T-cell (primary cell): ENCODE data around the gene RERE. TPM values are rescaled to one million over a fixed set of nuclear protein-coding genes. Genes with fewer than 3 reads are reported as not detected.

Experiments used
- ATAC-seq, 4 experiments: fragments of 200-7000 bp in 3 of 4; fragments of 150-1000 bp in 1 of 4; cut with Tn5 transposase; replicated peaks in 1 of 4; 1 replicate in 3 of 4; 2 replicates in 1 of 4; pipeline ENCODE4 v1.10.0; 2021; ENCODE audit warnings: moderate library complexity in 3 of 4, mild to moderate bottlenecking in 2 of 4, moderate number of reproducible peaks in 1 of 4
- CTCF ChIA-PET, 2 donors: fragments of 300-600 bp; sonication (Branson Sonifier 250); formaldehyde crosslinking; loops; one replicate each; lab custom pipeline; 2022; ENCODE audit warnings: antibody characterized with exemption in 2 of 2; lab: Charles Lee
- POLR2A ChIA-PET, 2 donors: fragments of 300-600 bp; sonication (Branson Sonifier 250); formaldehyde crosslinking; loops; one replicate each; lab custom pipeline; 2022; ENCODE audit warnings: antibody characterized with exemption in 2 of 2; lab: Charles Lee
- DNase-seq, 35 experiments: peaks; one replicate each; pipeline versions ENCODE4 v3.0.0 to v3.0.0-alpha.2; 2013 to 2023
- H3K27ac ChIP-seq: one replicate; pipeline ENCODE4 v1.5.1; 2013; ENCODE audit warnings: low read length
- H3K27me3 ChIP-seq, 2 experiments: replicated peaks in 1 of 2; 1 replicate in 1 of 2; 2 replicates in 1 of 2; pipeline versions ENCODE4 v1.6.1 to v1.7.0; 2013; ENCODE audit warnings: low read length in 1 of 2, mixed read lengths in 1 of 2; ENCODE audit not compliant: control insufficient read depth in 2 of 2, insufficient read depth in 2 of 2; ENCODE audit errors: extremely low read depth in 1 of 2
- H3K36me3 ChIP-seq, 2 donors: 1 replicate in 1 of 2; 2 replicates in 1 of 2; pipeline versions ENCODE4 v1.6.1 to v1.7.0; 2013; ENCODE audit warnings: low read length in 1 of 2; ENCODE audit not compliant: control insufficient read depth in 2 of 2, insufficient read depth in 1 of 2; ENCODE audit errors: extremely low read depth in 1 of 2
- H3K4me1 ChIP-seq, 2 experiments: 1 replicate in 1 of 2; 2 replicates in 1 of 2; pipeline versions ENCODE4 v1.6.1 to v1.7.0; 2013; ENCODE audit warnings: low read length in 2 of 2, mixed read lengths in 1 of 2; ENCODE audit not compliant: insufficient read depth in 2 of 2, control insufficient read depth in 1 of 2; ENCODE audit errors: extremely low read depth in 1 of 2
- H3K4me3 ChIP-seq, 2 donors: 1 replicate in 1 of 2; 2 replicates in 1 of 2; pipeline versions ENCODE4 v1.5.1 to v1.7.0; 2013; ENCODE audit warnings: mild to moderate bottlenecking in 2 of 2, low read length in 1 of 2, moderate library complexity in 1 of 2; ENCODE audit not compliant: control insufficient read depth in 1 of 2; ENCODE audit errors: extremely low read depth in 1 of 2
- H3K9me3 ChIP-seq: 2 replicates; pipeline ENCODE4 v1.7.0; 2013
- H3K27ac Mint-ChIP-seq, 2 donors: one replicate each; pipeline ENCODE4 v1.8.0; 2020 to 2021; ENCODE audit warnings: mild to moderate bottlenecking in 2 of 2, mixed read lengths in 2 of 2
- H3K27me3 Mint-ChIP-seq, 2 donors: one replicate each; pipeline ENCODE4 v1.8.0; 2021 to 2022; ENCODE audit warnings: mixed read lengths in 2 of 2
- H3K36me3 Mint-ChIP-seq: one replicate; pipeline ENCODE4 v1.8.0; 2021; ENCODE audit warnings: mixed read lengths
- H3K4me1 Mint-ChIP-seq, 3 donors: one replicate each; pipeline ENCODE4 v1.8.0; 2020 to 2022; ENCODE audit warnings: mixed read lengths in 3 of 3, mild to moderate bottlenecking in 1 of 3
- H3K4me3 Mint-ChIP-seq, 3 donors: one replicate each; pipeline ENCODE4 v1.8.0; 2020 to 2022; ENCODE audit warnings: mild to moderate bottlenecking in 3 of 3, mixed read lengths in 3 of 3, moderate library complexity in 3 of 3
- H3K9me3 Mint-ChIP-seq, 3 donors: one replicate each; pipeline ENCODE4 v1.8.0; 2020 to 2022; ENCODE audit warnings: mixed read lengths in 3 of 3
- whole genome bisulfite sequencing: methylation state at CpG from one replicate; pipeline ENCODE4 v1.1.5; 2013; ENCODE audit warnings: missing lambda C conversion rate; ENCODE audit not compliant: insufficient coverage; 5-methylcytosine and 5-hydroxymethylcytosine counted together
- total RNA-seq, 35 experiments: library from RNA in 6 of 35; stranded (reverse) in 6 of 35; fragments of 120-200 nt in 1 of 35; gene quantifications; one replicate each; pipeline versions ENCODE4 v1.2.1 to v1.2.4 and lab custom pipeline; 2013 to 2026

The RERE gene
- total RNA-seq, 5 donors from 2014 or later (not counting 1 experiment from before 2014, with no cell fraction given) = 85.1 to 116 (median 103) TPM

DNA sequence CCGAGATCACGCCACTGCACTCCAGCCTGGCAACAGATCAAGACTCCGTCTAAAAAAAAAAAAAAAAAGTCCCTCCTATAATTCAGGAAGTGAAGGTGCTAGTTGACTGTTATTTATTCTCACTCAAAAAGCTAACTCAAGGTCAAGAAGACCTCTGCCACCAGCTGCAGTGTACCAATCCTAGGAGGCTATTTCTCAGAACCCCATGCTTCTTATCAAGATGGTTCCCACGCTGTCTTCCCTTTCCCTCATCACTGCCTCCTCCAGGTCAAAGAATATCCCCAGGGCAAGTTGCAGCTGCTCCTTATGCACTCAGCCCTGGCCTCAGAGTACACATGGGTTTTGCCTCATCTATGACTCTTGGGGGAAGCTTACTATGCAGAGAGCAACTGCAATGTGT lies 53.6 kb downstream of the RERE start:
- ATAC-seq (no peak), DNase-seq (no peak)
- no peaks in the 10 kb centered on the region for H3K9me3 Mint-ChIP-seq
- ChIA-PET CTCF (no interaction called here), POLR2A (no interaction called here)
- H3K4me1 Mint-ChIP-seq = peaks cover 5 to 12% (median 5%) of the 10 kb centered on the region in 3 donors
- H3K4me3 ChIP-seq = no peak overlapping the region
- H3K36me3 ChIP-seq = peaks cover 0 to 5% of the 10 kb centered on the region in 2 donors
- no peaks in the 10 kb centered on the region for H3K27me3 Mint-ChIP-seq
- H3K27ac Mint-ChIP-seq = no peak overlapping the region
- no peak overlapping the region for H3K27ac ChIP-seq
- peaks cover 24% of the 10 kb centered on the region for H3K36me3 Mint-ChIP-seq
- no peaks in the 10 kb centered on the region for H3K27me3 ChIP-seq
- H3K4me3 Mint-ChIP-seq = no peak overlapping the region
- H3K9me3 ChIP-seq = no peaks in the 10 kb centered on the region
- 83% methylated on average over 1 of the region's 4 CpGs for WGBS
- no peaks in the 10 kb centered on the region for H3K4me1 ChIP-seq

DNA sequence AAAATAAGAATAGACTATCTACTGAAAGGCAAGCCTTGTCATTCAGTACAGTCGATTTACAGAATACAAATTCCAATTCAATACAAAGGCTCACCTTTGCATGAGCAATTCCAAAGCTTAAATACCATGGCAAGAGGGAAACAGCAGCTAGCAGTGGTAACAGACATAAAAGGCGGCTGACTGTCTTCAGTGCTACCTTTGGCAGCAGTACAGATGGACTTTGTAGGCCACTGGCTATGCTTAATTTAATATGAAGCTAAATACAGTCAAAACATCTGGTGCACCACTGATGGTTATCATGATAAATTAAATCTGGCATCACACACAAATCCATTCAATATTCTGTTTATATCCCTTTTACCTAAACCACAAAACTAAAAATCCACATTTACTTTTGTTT lies 62.4 kb downstream of the RERE start:
- H3K27ac ChIP-seq = no peak overlapping the region
- H3K4me3 ChIP-seq = no peak overlapping the region
- H3K9me3 Mint-ChIP-seq = no peaks in the 10 kb centered on the region
- no peaks in the 10 kb centered on the region for H3K9me3 ChIP-seq
- H3K27me3 ChIP-seq = no peaks in the 10 kb centered on the region
- no peaks in the 10 kb centered on the region for H3K4me1 ChIP-seq
- 100% methylated on average over 1 of the region's 2 CpGs for WGBS
- no peak overlapping the region for H3K4me3 Mint-ChIP-seq
- H3K36me3 ChIP-seq = no peaks in the 10 kb centered on the region
- ChIA-PET CTCF (interaction anchor here in 1 of 2 donors (0.6 kb wide), 1 partner anchor 101 kb away, joined by 3 read pairs; no protein-coding TSS in a partner anchor), POLR2A (no interaction called here)
- H3K27me3 Mint-ChIP-seq = no peaks in the 10 kb centered on the region
- DNase-seq = no peak
- H3K27ac Mint-ChIP-seq = no peak overlapping the region
- no peak for ATAC-seq
- peaks cover 15 to 36% (median 15%) of the 10 kb centered on the region in 3 donors for H3K4me1 Mint-ChIP-seq
- peaks cover 7% of the 10 kb centered on the region for H3K36me3 Mint-ChIP-seq

DNA sequence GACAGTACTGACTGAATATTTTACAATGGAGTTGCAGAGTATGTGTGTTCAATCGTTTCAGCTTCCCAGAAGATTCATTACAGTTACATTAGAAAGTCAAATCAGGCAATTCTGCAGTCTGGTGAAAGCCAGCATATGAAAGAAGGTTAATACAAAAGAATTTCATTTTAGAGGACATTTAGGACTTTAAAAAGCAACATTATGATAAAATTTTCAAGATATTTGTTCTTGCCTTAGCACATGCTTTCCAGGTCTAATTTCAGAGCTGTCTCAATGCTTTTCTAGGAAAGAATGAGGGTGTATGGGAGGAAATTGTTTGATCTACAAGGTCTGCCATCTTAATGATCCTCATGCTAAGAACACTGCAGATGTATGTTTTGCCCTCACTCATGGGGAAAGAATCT lies 63.2 kb downstream of the RERE start:
- Histone ChIP-seq H3K27me3 (no peaks in the 10 kb centered on the region), H3K9me3 (no peaks in the 10 kb centered on the region), H3K36me3 (no peaks in the 10 kb centered on the region), H3K4me1 (no peaks in the 10 kb centered on the region), H3K4me3 (no peak overlapping the region), H3K27ac (no peak overlapping the region)
- no peaks in the 10 kb centered on the region for H3K9me3 Mint-ChIP-seq
- peaks cover 10% of the 10 kb centered on the region for H3K36me3 Mint-ChIP-seq
- ChIA-PET POLR2A (no interaction called here), CTCF (no interaction called here)
- H3K27me3 Mint-ChIP-seq = no peaks in the 10 kb centered on the region
- no peak overlapping the region for H3K27ac Mint-ChIP-seq
- no CpG with 5 or more reads among the region's 1 CpG for WGBS
- peaks cover 15 to 36% (median 15%) of the 10 kb centered on the region in 3 donors for H3K4me1 Mint-ChIP-seq
- H3K4me3 Mint-ChIP-seq = no peak overlapping the region
- DNase-seq = no peak
- no peak for ATAC-seq

DNA sequence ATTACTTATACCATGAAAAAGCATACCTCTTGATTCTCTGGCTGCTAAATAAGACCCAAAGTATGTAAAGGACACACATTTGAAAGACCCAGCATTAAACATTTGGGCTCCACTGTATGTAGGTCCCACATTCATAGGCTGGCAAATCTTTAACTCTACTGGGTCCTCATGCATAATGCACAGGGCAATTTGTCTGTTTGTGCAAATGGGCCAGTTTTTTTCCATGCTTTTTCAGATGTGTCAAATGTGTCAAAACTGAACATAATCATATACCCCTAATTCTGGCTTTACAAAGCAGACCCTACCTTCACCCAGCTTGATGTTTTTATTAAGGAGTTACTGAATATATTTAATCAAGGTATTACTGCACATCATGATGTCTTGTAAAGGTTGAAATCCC lies 63.7 kb downstream of the RERE start:
- Histone ChIP-seq H3K4me3 (no peak overlapping the region), H3K9me3 (no peaks in the 10 kb centered on the region), H3K27me3 (no peaks in the 10 kb centered on the region), H3K27ac (no peak overlapping the region), H3K36me3 (no peaks in the 10 kb centered on the region), H3K4me1 (no peaks in the 10 kb centered on the region)
- Mint-ChIP-seq H3K4me1 (peaks cover 15 to 36% (median 15%) of the 10 kb centered on the region in 3 donors), H3K4me3 (no peak overlapping the region), H3K27ac (no peak overlapping the region), H3K27me3 (no peaks in the 10 kb centered on the region), H3K9me3 (no peaks in the 10 kb centered on the region), H3K36me3 (peaks cover 7% of the 10 kb centered on the region)
- POLR2A ChIA-PET = interaction anchor here in 1 of 2 donors (0.6 kb wide), 1 partner anchor 17 kb away, joined by 3 read pairs; no protein-coding TSS in a partner anchor
- DNase-seq (no peak), ATAC-seq (no peak)
- CTCF ChIA-PET = no interaction called here

DNA sequence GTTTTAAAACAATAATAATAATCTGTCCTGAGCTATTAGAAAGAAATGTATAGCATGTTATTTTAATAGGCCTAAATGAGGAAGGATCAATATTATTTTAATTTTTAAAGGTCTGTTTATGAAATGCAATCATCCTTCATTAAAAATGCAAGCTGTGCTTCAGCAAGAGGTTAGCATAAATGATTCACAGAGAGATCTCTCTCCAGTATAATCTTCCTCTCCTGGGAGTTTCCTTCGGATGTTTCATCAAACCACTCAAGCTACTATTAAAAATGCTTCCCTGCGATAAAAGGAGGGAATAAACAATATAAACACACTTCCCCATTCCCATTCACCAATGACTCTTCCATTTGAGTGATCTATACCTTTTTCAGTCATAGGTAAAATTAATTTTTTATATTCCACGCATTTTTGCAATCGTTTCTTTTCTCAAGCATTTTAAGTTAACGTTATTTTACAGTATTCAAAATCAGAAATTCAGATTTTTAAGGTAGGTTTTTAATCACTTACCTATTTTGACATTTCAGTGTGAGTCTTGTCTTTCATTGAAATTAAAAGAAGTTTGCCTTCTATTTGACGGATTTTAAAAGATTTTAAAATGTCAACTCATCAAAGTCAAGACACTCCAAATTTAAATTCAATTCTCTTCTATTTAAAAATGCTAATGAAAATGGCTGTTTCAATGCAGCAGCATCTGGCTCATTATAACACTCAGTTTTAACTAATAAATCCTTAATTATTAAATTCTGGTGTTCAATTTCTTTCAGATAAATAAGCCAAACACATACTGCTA lies 64.3 kb downstream of the RERE start:
- peaks cover 11% of the 10 kb centered on the region for H3K36me3 Mint-ChIP-seq
- Histone ChIP-seq H3K4me3 (no peak overlapping the region), H3K4me1 (no peaks in the 10 kb centered on the region), H3K9me3 (no peaks in the 10 kb centered on the region), H3K36me3 (no peaks in the 10 kb centered on the region), H3K27me3 (no peaks in the 10 kb centered on the region), H3K27ac (no peak overlapping the region)
- ChIA-PET CTCF (no interaction called here), POLR2A (interaction anchor here (0.6 to 0.7 kb wide), 2 partner anchors 8 to 16 kb away, joined by 3 to 4 read pairs; no protein-coding TSS in a partner anchor)
- H3K9me3 Mint-ChIP-seq = no peaks in the 10 kb centered on the region
- ATAC-seq (no peak), DNase-seq (no peak)
- H3K4me3 Mint-ChIP-seq = no peak overlapping the region
- peaks cover 15 to 36% (median 17%) of the 10 kb centered on the region in 3 donors for H3K4me1 Mint-ChIP-seq
- whole genome bisulfite sequencing = no CpG with 5 or more reads among the region's 6 CpGs
- H3K27ac Mint-ChIP-seq = no peak overlapping the region
- H3K27me3 Mint-ChIP-seq = no peaks in the 10 kb centered on the region

DNA sequence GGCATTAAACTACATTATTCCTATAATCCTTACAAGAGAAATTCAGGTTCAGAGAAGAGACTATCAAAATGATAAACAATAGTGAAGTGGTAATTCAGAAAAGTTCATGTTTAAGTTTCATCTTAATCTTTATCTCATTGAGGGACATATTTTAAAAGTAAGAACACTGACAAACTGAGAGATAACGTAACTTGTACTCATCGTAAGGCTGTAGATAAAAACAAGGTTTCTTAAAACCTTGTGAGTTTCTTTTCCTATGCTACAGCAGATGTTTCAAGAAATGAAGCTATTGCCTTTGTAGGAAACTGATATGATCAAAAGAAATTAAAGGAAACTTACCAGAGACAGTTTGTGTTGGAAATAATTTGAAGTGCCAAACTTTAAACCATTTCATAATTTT lies 65.0 kb downstream of the RERE start:
- Histone ChIP-seq H3K27ac (no peak overlapping the region), H3K4me3 (no peak overlapping the region), H3K9me3 (no peaks in the 10 kb centered on the region), H3K4me1 (no peaks in the 10 kb centered on the region), H3K36me3 (no peaks in the 10 kb centered on the region), H3K27me3 (no peaks in the 10 kb centered on the region)
- ATAC-seq = no peak
- no CpG with 5 or more reads among the region's 2 CpGs for WGBS
- peak overlapping the region in 1 of 3 donors; percentile 14 for H3K4me3 Mint-ChIP-seq
- peak overlapping the region in 1 of 2 donors; percentile 44 for H3K27ac Mint-ChIP-seq
- peaks cover 15 to 36% (median 17%) of the 10 kb centered on the region in 3 donors for H3K4me1 Mint-ChIP-seq
- no peak for DNase-seq
- CTCF ChIA-PET = no interaction called here
- H3K27me3 Mint-ChIP-seq = no peaks in the 10 kb centered on the region
- H3K36me3 Mint-ChIP-seq = peaks cover 11% of the 10 kb centered on the region
- POLR2A ChIA-PET = interaction anchor here (0.6 to 0.7 kb wide), 2 partner anchors 8 to 176 kb away, joined by 4 to 6 read pairs; no protein-coding TSS in a partner anchor
- H3K9me3 Mint-ChIP-seq = no peaks in the 10 kb centered on the region
